ENCODE results near the gene SERPINA3. TPM values are rescaled to one million over a fixed set of nuclear protein-coding genes. Genes with fewer than 3 reads are reported as not detected.
"Not testable (repeated sequence)": the region's sequence is repeated elsewhere in the genome, so short reads cannot be mapped to it uniquely, and the experiment has no call there.

Gene SERPINA3
- total RNA-seq, 1 donor from 2014 or later, result 36.4 TPM

- Histone ChIP-seq H3K9me3 (no peaks in the 10 kb centered on the region), H3K27ac (no peak overlapping the region), H3K27me3 (no peaks in the 10 kb centered on the region), H3K36me3 (no peaks in the 10 kb centered on the region), H3K4me1 (no peaks in the 10 kb centered on the region), H3K4me3 (no peak overlapping the region)
- ATAC-seq (no peak), DNase-seq (no peak)
- intact Hi-C loops (cut with DNase I), result no loop called here
- TF ChIP-seq CTCF (IDR thresholded peaks at IDR 0.05), result no peak
Measured at GRCh38 chr14:94605361-94605760, 6.8 kb upstream of the SERPINA3 start.

- intact Hi-C loops (cut with DNase I); DNase-seq; H3K4me1 ChIP-seq; H3K9me3 ChIP-seq; H3K27ac ChIP-seq; H3K27me3 ChIP-seq; ATAC-seq; H3K4me3 ChIP-seq; H3K36me3 ChIP-seq: not testable (repeated sequence)
Measured at GRCh38 chr14:94608966-94609365, 3.2 kb upstream of the SERPINA3 start.

- ATAC-seq (no peak), DNase-seq (no peak)
- no peak for TF ChIP-seq CTCF (IDR thresholded peaks at IDR 0.05)
- no peaks in the 10 kb centered on the region for H3K4me1 ChIP-seq
- H3K9me3 ChIP-seq, result no peaks in the 10 kb centered on the region
- no peak overlapping the region for H3K4me3 ChIP-seq
- intact Hi-C loops (cut with DNase I), result no loop called here
- no peaks in the 10 kb centered on the region for H3K36me3 ChIP-seq
- no peaks in the 10 kb centered on the region for H3K27me3 ChIP-seq
- no peak overlapping the region for H3K27ac ChIP-seq
Measured at GRCh38 chr14:94611179-94611578, 1.0 kb upstream of the SERPINA3 start.

- peak overlapping the region; percentile 36 for H3K27ac ChIP-seq
Measured at GRCh38 chr14:94612580-94613554, 676 bp downstream of the SERPINA3 start.

GRCh38 chr14:94613720-94614644, 1.8 kb downstream of the SERPINA3 start:
- ATAC-seq (no peak), DNase-seq (no peak)
- H3K9me3 ChIP-seq, result peaks cover 17% of the 10 kb centered on the region
- no peak overlapping the region for H3K4me3 ChIP-seq
- no peaks in the 10 kb centered on the region for H3K27me3 ChIP-seq
- no peak overlapping the region for H3K27ac ChIP-seq
- no peaks in the 10 kb centered on the region for H3K4me1 ChIP-seq
- H3K36me3 ChIP-seq, result no peaks in the 10 kb centered on the region
- intact Hi-C loops (cut with DNase I), result no loop called here
- TF ChIP-seq CTCF (IDR thresholded peaks at IDR 0.05), result no peak

More at GRCh38 chr14:94612580-94613554, 676 bp downstream of the SERPINA3 start:
- ATAC-seq, result peak; percentile 27
- DNase-seq, result no peak
- intact Hi-C loops (cut with DNase I), result no loop called here
- H3K4me1 ChIP-seq, result no peaks in the 10 kb centered on the region
- H3K9me3 ChIP-seq, result peaks cover 6% of the 10 kb centered on the region
- H3K27me3 ChIP-seq, result no peaks in the 10 kb centered on the region
- H3K4me3 ChIP-seq, result peak overlapping the region; percentile 21
- no peaks in the 10 kb centered on the region for H3K36me3 ChIP-seq
- TF ChIP-seq CTCF (IDR thresholded peaks at IDR 0.05), result no peak
